ENCODE results near the gene INIP.

INIP gene

DNA sequence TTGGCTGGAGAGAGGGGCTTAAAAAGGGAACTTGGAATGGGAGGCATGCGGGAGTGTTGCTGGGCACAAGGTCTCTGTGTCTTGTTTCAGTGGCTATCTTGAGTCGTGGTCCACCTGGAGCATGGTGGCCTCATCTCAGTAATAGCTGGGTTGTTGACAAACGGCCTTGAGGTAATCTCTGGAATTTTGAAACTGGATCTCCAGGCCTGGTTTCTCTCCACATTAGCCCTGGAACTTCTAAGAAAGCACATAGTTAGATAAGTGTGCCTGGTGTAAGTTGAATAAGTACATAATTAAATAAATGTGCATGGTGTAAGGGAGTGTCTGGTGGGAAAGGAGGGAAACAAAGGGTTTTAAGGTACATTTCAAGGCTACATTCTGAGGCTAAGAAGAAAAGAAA is 62.2 kb downstream of the INIP start:
- TF ChIP-seq, protein P1, sequence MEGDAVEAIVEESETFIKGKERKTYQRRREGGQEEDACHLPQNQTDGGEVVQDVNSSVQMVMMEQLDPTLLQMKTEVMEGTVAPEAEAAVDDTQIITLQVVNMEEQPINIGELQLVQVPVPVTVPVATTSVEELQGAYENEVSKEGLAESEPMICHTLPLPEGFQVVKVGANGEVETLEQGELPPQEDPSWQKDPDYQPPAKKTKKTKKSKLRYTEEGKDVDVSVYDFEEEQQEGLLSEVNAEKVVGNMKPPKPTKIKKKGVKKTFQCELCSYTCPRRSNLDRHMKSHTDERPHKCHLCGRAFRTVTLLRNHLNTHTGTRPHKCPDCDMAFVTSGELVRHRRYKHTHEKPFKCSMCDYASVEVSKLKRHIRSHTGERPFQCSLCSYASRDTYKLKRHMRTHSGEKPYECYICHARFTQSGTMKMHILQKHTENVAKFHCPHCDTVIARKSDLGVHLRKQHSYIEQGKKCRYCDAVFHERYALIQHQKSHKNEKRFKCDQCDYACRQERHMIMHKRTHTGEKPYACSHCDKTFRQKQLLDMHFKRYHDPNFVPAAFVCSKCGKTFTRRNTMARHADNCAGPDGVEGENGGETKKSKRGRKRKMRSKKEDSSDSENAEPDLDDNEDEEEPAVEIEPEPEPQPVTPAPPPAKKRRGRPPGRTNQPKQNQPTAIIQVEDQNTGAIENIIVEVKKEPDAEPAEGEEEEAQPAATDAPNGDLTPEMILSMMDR (IDR thresholded peaks at IDR 0.05; ENCODE audit: poor library complexity, severe bottlenecking) = no peak

DNA sequence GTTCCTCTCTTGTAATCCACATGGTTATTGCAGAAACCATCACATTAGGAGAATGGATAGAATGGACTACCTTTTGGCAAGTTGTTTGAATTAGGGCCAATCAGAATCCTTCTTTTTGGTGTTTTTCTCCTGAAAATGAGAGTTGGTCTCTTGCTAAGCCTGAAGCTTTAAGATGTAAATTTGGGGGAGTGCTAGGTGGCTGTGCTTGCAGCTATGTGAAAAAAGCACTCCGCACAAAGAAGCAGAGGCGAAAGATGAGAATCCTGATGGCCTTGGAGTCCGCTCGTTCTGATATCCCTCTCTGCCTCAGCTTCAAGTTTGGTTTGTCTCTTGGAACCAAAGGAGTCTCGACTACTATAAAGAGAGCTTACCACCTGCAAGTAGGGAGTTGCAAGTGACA is 63.6 kb downstream of the INIP start:
- Histone ChIP-seq H3K9me3 (ENCODE audit: severe bottlenecking) (peaks cover 4% of the 10 kb centered on the region), H3K27ac (ENCODE audit: poor library complexity, severe bottlenecking) (no peak overlapping the region), H3K27me3 (ENCODE audit: insufficient read depth, poor library complexity, severe bottlenecking) (no peaks in the 10 kb centered on the region), H3K36me3 (ENCODE audit: low read depth) (no peaks in the 10 kb centered on the region), H3K4me1 (ENCODE audit: insufficient read depth, poor library complexity, severe bottlenecking) (no peaks in the 10 kb centered on the region), H3K4me3 (ENCODE audit: severe bottlenecking) (no peak overlapping the region)
- TF ChIP-seq, protein P1 (IDR thresholded peaks at IDR 0.05; ENCODE audit: poor library complexity, severe bottlenecking) = no peak
- DNase-seq (ENCODE audit: low spot score) = no peak
- no peak for ATAC-seq (ENCODE audit: low read depth)

More for the DNA sequence above, 62.2 kb downstream of the INIP start:
- H3K4me3 ChIP-seq (ENCODE audit: severe bottlenecking) = no peak overlapping the region
- no peaks in the 10 kb centered on the region for H3K9me3 ChIP-seq (ENCODE audit: severe bottlenecking)
- ATAC-seq (ENCODE audit: low read depth) (no peak), DNase-seq (ENCODE audit: low spot score) (no peak)
- H3K36me3 ChIP-seq (ENCODE audit: low read depth) = no peaks in the 10 kb centered on the region
- no peaks in the 10 kb centered on the region for H3K4me1 ChIP-seq (ENCODE audit: insufficient read depth, poor library complexity, severe bottlenecking)
- H3K27ac ChIP-seq (ENCODE audit: poor library complexity, severe bottlenecking) = no peak overlapping the region
- no peaks in the 10 kb centered on the region for H3K27me3 ChIP-seq (ENCODE audit: insufficient read depth, poor library complexity, severe bottlenecking)

DNA sequence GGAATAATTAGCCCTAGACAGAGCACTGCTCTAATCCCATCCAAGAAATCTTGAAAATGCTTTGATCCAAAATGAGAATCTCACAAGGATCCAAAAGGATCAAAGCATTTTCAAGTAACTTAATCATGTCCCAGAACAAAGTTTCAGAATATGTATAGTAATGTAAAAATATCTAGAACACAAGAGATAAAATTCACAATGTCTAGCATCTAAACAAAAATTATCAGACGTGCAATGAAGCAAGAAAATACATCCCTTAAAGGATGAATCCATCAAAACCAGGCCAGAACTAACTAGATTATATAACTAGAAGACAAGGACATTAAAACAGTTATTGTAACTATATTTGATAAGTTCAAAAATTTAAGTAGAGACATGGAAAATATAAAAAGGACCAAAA is 69.3 kb downstream of the INIP start:
- TF ChIP-seq, protein P1 (IDR thresholded peaks at IDR 0.05; ENCODE audit: poor library complexity, severe bottlenecking) = no peak
- no peaks in the 10 kb centered on the region for H3K27me3 ChIP-seq (ENCODE audit: insufficient read depth, poor library complexity, severe bottlenecking)
- peaks cover 8% of the 10 kb centered on the region for H3K4me1 ChIP-seq (ENCODE audit: insufficient read depth, poor library complexity, severe bottlenecking)
- no peaks in the 10 kb centered on the region for H3K36me3 ChIP-seq (ENCODE audit: low read depth)
- ATAC-seq (ENCODE audit: low read depth) (no peak), DNase-seq (ENCODE audit: low spot score) (no peak)
- no peak overlapping the region for H3K4me3 ChIP-seq (ENCODE audit: severe bottlenecking)
- H3K27ac ChIP-seq (ENCODE audit: poor library complexity, severe bottlenecking) = no peak overlapping the region
- H3K9me3 ChIP-seq (ENCODE audit: severe bottlenecking) = peaks cover 8% of the 10 kb centered on the region

DNA sequence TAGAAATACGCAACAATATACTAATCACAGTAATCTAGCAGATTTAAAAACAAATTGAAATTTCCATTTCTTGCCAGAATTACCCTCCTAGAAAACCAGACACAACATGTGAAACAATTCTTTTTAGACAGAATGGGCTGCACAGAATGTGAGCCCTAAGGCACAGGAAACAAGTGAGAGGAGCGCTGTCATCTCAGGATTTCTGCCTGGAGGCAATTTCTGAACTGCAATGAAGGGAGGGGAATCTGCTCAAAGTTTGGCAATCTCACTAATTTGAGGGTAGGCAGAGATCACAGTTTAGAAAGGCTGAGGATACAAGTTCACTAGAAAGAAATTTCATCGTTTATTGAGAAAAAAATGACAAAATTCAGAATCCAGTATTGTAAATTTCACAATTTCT is 70.3 kb downstream of the INIP start:
- Histone ChIP-seq H3K4me3 (ENCODE audit: severe bottlenecking) (no peak overlapping the region), H3K9me3 (ENCODE audit: severe bottlenecking) (peaks cover 8% of the 10 kb centered on the region), H3K27ac (ENCODE audit: poor library complexity, severe bottlenecking) (no peak overlapping the region), H3K4me1 (ENCODE audit: insufficient read depth, poor library complexity, severe bottlenecking) (peaks cover 8% of the 10 kb centered on the region), H3K27me3 (ENCODE audit: insufficient read depth, poor library complexity, severe bottlenecking) (no peaks in the 10 kb centered on the region), H3K36me3 (ENCODE audit: low read depth) (no peaks in the 10 kb centered on the region)
- TF ChIP-seq, protein P1 (IDR thresholded peaks at IDR 0.05; ENCODE audit: poor library complexity, severe bottlenecking) = no peak
- no peak for DNase-seq (ENCODE audit: low spot score)
- ATAC-seq (ENCODE audit: low read depth) = no peak

DNA sequence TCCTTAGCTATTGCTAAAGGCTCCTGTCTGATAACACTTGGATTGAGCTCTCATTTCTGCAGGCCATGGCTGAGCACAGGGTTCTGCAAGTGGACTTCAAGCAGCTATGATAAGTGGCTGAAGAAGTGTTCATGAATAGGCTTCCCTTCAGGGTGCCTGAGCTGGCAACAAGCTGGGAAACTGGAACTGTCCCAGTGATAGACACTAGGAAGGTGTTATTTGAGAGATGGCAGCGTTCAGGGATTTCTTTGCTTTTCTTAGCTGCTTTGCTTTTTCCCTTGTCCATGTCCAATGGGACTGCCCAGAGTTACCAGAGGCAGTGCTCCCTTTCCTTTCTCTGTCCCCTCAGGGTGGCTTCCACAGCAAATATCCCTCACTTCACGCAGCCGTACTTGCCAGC is 75.8 kb downstream of the INIP start:
- no peak for ATAC-seq (ENCODE audit: low read depth)
- no peak for DNase-seq (ENCODE audit: low spot score)
- Histone ChIP-seq H3K27ac (ENCODE audit: poor library complexity, severe bottlenecking) (no peak overlapping the region), H3K27me3 (ENCODE audit: insufficient read depth, poor library complexity, severe bottlenecking) (no peaks in the 10 kb centered on the region), H3K36me3 (ENCODE audit: low read depth) (no peaks in the 10 kb centered on the region), H3K4me3 (ENCODE audit: severe bottlenecking) (no peak overlapping the region), H3K4me1 (ENCODE audit: insufficient read depth, poor library complexity, severe bottlenecking) (peaks cover 8% of the 10 kb centered on the region), H3K9me3 (ENCODE audit: severe bottlenecking) (no peaks in the 10 kb centered on the region)
- TF ChIP-seq, protein P1 (IDR thresholded peaks at IDR 0.05; ENCODE audit: poor library complexity, severe bottlenecking) = no peak

Data from RWPE2 (cell line).